Colonic mucosa (tissue), 4 donors: ENCODE data around the gene NPAS4. TPM values are rescaled to one million over a fixed set of nuclear protein-coding genes. Genes with fewer than 3 reads are reported as not detected.

ENCODE experiments used
- DNase-seq: peaks from one replicate; pipeline ENCODE4 v3.0.0-alpha.2; 2020
- H3K27ac ChIP-seq: fragments of 200-600 bp; one replicate; pipeline ENCODE4 v1.8.0; 2021
- H3K27me3 ChIP-seq: fragments of 200-600 bp; one replicate; pipeline ENCODE4 v1.8.0; 2021
- H3K36me3 ChIP-seq: fragments of 200-600 bp; one replicate; pipeline ENCODE4 v1.8.0; 2021
- H3K4me1 ChIP-seq: fragments of 200-600 bp; one replicate; pipeline ENCODE4 v1.8.0; 2021; ENCODE audit warnings: mild to moderate bottlenecking
- H3K4me3 ChIP-seq: fragments of 200-600 bp; one replicate; pipeline ENCODE4 v1.8.0; 2021
- H3K9ac ChIP-seq, 2 donors: one replicate each; pipeline ENCODE4 v1.7.0; 2013; ENCODE audit warnings: control low read depth in 2 of 2, low read depth in 2 of 2, low read length in 2 of 2
- H3K9me3 ChIP-seq: fragments of 200-600 bp; one replicate; pipeline ENCODE4 v1.8.0; 2021
- CTCF ChIP-seq: fragments of 200-600 bp; IDR thresholded peaks from one replicate; pipeline ENCODE4 v1.8.0; 2022; ENCODE audit warnings: antibody characterized with exemption, mild to moderate bottlenecking
- intact Hi-C: fragments of 100-400 bp; cut with DNase I; formaldehyde crosslinking; loops from one replicate; pipeline ENCODE4 v1.14.1; 2022
- total RNA-seq, 2 donors: library from RNA; stranded (reverse); fragmentation: NEBNext Ultra II Directional in 1 of 2; extraction: Animal tissue kit (Norgen Biotek cat#: 25700) in 1 of 2; gene quantifications; one replicate each; pipeline ENCODE4 v1.2.1, GENCODE V29; 2021
- donor health status: healthy.
- donor health status: DM: no; HTN: no; CAD: no.
- donor health status: DM: no; HTN: no; CAD: no.

NPAS4 gene
- total RNA-seq, 2 donors from 2014 or later = 0.17 to 0.37 TPM

DNA sequence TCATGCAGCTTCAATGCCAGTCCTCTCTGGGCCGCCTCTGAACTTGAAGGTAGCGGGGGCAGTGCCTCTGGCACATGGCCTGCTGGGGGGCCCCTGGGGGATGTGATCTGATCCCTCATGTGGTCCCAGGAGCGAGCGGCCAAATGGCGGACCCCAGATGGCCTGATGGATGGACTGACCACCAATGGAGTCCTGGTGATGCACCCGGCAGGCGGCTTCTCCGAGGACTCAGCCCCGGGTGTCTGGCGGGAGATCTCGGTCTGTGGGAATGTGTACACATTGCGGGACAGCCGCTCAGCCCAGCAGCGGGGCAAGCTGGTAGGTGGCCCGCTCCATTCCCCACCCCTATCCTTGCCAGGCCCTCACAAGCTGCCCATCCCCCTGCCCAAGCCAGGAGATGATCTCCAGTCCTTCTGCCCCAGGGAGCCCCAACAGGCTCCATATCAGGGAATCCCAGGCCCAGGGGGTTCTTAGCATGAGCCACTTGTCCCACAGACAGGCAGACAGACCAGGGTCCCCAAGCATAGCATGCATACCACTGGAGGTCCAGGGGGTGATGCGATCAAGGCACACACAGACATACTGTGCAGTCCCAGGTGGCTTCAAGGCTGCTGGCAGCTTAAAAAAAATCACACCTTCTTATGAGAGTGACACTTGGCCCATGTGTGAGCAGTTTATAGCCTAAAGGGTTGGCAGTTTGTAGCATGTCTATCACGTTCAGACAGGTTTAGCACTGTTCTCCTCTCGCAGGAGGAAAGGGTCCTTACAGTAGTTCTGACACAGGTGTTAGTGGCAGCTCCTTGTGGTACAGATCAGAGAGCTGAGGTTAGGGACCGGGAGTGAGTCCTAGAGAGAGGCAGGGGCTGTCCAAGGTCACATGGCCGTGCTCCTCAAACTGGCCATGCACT lies 53.0 kb downstream of the NPAS4 start:
- Histone ChIP-seq H3K27ac (no peak overlapping the region), H3K4me1 (no peaks in the 10 kb centered on the region), H3K9ac (no peak overlapping the region), H3K27me3 (no peaks in the 10 kb centered on the region), H3K4me3 (no peak overlapping the region), H3K9me3 (no peaks in the 10 kb centered on the region), H3K36me3 (no peaks in the 10 kb centered on the region)
- intact Hi-C loops = no loop called here
- DNase-seq = no peak
- TF ChIP-seq CTCF = no peak

DNA sequence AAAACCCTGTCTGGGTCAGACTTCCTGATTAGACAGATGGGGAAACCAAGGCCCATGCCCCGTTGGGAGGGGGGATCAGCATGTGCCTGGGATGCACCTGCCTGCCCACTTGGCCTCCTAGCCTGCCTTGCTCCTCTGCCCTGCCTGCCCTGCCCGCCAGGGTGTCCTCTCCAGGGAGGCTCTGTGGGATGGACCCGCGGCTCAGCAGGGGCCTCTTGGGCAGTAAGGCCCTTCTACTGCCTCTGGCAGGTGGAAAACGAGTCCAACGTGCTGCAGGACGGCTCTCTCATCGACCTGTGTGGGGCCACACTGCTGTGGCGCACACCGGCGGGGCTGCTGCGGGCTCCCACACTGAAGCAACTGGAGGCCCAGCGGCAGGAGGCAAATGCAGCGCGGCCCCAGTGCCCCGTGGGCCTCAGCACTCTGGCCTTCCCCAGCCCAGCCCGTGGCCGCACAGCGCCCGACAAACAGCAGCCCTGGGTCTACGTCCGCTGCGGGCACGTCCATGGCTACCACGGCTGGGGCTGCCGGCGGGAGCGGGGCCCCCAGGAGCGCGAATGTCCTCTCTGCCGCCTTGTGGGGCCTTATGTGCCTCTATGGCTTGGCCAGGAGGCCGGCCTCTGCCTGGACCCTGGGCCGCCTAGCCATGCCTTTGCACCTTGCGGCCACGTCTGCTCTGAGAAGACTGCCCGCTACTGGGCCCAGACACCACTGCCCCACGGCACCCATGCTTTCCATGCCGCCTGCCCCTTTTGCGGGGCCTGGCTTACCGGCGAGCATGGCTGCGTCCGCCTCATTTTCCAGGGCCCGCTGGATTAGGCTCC lies 54.7 kb downstream of the NPAS4 start:
- Histone ChIP-seq H3K4me1 (no peaks in the 10 kb centered on the region), H3K9ac (no peak overlapping the region), H3K27me3 (no peaks in the 10 kb centered on the region), H3K4me3 (no peak overlapping the region), H3K9me3 (no peaks in the 10 kb centered on the region), H3K27ac (no peak overlapping the region), H3K36me3 (no peaks in the 10 kb centered on the region)
- intact Hi-C loops = no loop called here
- no peak for TF ChIP-seq CTCF
- no peak for DNase-seq

Other genes with a start within 250 kb of the NPAS4 start
- gene KLC2, start 163.3 kb upstream of the NPAS4 start, total RNA-seq = 10 to 100 TPM; 19.9 to 35.7 TPM
- gene RAB1B, start 152.4 kb upstream of the NPAS4 start, total RNA-seq = 100 to 1,000 TPM; 212 to 243 TPM
- under 1 TPM; 0.58 to 0.67 TPM for gene CNIH2, start 142.9 kb upstream of the NPAS4 start, total RNA-seq
- 100 to 1,000 TPM in 1 of 2 donors, 10 to 100 TPM in 1; 87.4 to 159 TPM for gene YIF1A, start 131.9 kb upstream of the NPAS4 start, total RNA-seq
- gene TMEM151A, start 129.1 kb upstream of the NPAS4 start, total RNA-seq = under 1 TPM; 0.37 to 0.47 TPM
- 1 to 10 TPM; 4.9 to 8.8 TPM for gene CD248, start 104.0 kb upstream of the NPAS4 start, total RNA-seq
- gene RIN1, start 84.6 kb upstream of the NPAS4 start, total RNA-seq = 10 to 100 TPM; 11.6 to 20.0 TPM
- 10 to 100 TPM; 31.1 to 64.6 TPM for gene BRMS1, start 75.9 kb upstream of the NPAS4 start, total RNA-seq
- 10 to 100 TPM; 14.2 to 20.2 TPM for gene B4GAT1, start 73.4 kb upstream of the NPAS4 start, total RNA-seq
- gene SLC29A2, start 49.3 kb upstream of the NPAS4 start, total RNA-seq = 10 to 100 TPM; 20.2 to 28.3 TPM
- gene MRPL11, start 17.8 kb downstream of the NPAS4 start, total RNA-seq = 100 to 1,000 TPM in 1 of 2 donors, 10 to 100 TPM in 1; 55.6 to 122 TPM
- 1 to 10 TPM; 3.8 to 3.9 TPM for gene PELI3, start 45.9 kb downstream of the NPAS4 start, total RNA-seq
- 100 to 1,000 TPM in 1 of 2 donors, 10 to 100 TPM in 1; 70.3 to 124 TPM for gene DPP3, start 59.4 kb downstream of the NPAS4 start, total RNA-seq
- 10 to 100 TPM; 16.8 to 25.8 TPM for gene BBS1, start 89.6 kb downstream of the NPAS4 start, total RNA-seq
- 10 to 100 TPM in 1 of 2 donors, 1 to 10 TPM in 1; 7.7 to 10.7 TPM for gene ZDHHC24, start 125.0 kb downstream of the NPAS4 start, total RNA-seq
- gene ACTN3, start 125.9 kb downstream of the NPAS4 start, total RNA-seq = under 1 TPM in 1 of 2 donors, not detected in 1; 0.11 TPM
- gene CTSF, start 147.6 kb downstream of the NPAS4 start, total RNA-seq = 10 to 100 TPM in 1 of 2 donors, 1 to 10 TPM in 1; 3.1 to 17.3 TPM
- gene CCDC87, start 172.0 kb downstream of the NPAS4 start, total RNA-seq = under 1 TPM; 0.53 to 0.62 TPM
- gene CCS, start 172.2 kb downstream of the NPAS4 start, total RNA-seq = 10 to 100 TPM; 31.2 to 41.4 TPM
- gene RBM14, start 195.6 kb downstream of the NPAS4 start, total RNA-seq = 100 to 1,000 TPM in 1 of 2 donors, 10 to 100 TPM in 1; 36.4 to 110 TPM
- gene RBM4, start 217.7 kb downstream of the NPAS4 start, total RNA-seq = 10 to 100 TPM; 95.4 to 99.0 TPM